Stomach (tissue), 9 donors: ENCODE measurements around the gene DIRAS1. TPM values are rescaled to one million over a fixed set of nuclear protein-coding genes. Genes with fewer than 3 reads are reported as not detected.

Experiments used
- DNase-seq, 2 donors: peaks; one replicate each; pipeline versions ENCODE4 v3.0.0 to v3.0.0-alpha.2; 2013 to 2019
- H3K27ac ChIP-seq, 5 donors: fragments of 200-600 bp in 4 of 5; sonication (generic) in 4 of 5; one replicate each; pipeline ENCODE4 v1.5.1; 2013 to 2019; ENCODE audit warnings: mild to moderate bottlenecking in 1 of 5, moderate library complexity in 1 of 5
- H3K27me3 ChIP-seq, 3 donors: fragments of 200-600 bp; sonication (generic); one replicate each; pipeline ENCODE4 v1.5.1; 2017 to 2019; ENCODE audit warnings: mixed run types in 1 of 3
- H3K36me3 ChIP-seq, 4 donors: fragments of 200-600 bp; sonication (generic); 1 replicate in 3 of 4; 2 replicates in 1 of 4; pipeline ENCODE4 v1.5.1; 2016 to 2019
- H3K4me1 ChIP-seq, 4 donors: fragments of 200-600 bp; sonication (generic); one replicate each; pipeline ENCODE4 v1.5.1; 2016 to 2019
- H3K4me3 ChIP-seq, 4 donors: fragments of 200-600 bp; sonication (generic) in 3 of 4; one replicate each; pipeline ENCODE4 v1.5.1; 2016 to 2019; ENCODE audit warnings: mild to moderate bottlenecking in 1 of 4
- H3K9me3 ChIP-seq, 4 donors: fragments of 200-600 bp; sonication (generic); one replicate each; pipeline ENCODE4 v1.5.1; 2016 to 2019
- CTCF ChIP-seq, 7 experiments: fragments of 450-650 bp in 4 of 7; fragments of 200-600 bp in 3 of 7; sonication (generic) in 3 of 7; IDR thresholded peaks; one replicate each; pipeline ENCODE4 v1.5.1; 2016 to 2019; ENCODE audit warnings: antibody characterized with exemption in 7 of 7, control low read depth in 2 of 7, mild to moderate bottlenecking in 1 of 7
- EP300 ChIP-seq: sonication (generic); formaldehyde crosslinking; IDR thresholded peaks from one replicate; pipeline ENCODE4 v1.6.1; 2017; ENCODE audit warnings: antibody characterized with exemption
- POLR2A ChIP-seq, 4 donors: fragments of 450-650 bp; IDR thresholded peaks; one replicate each; pipeline ENCODE4 v1.6.1; 2016; ENCODE audit warnings: antibody characterized with exemption in 4 of 4, control low read depth in 2 of 4, mild to moderate bottlenecking in 1 of 4, moderate library complexity in 1 of 4
- POLR2AphosphoS5 ChIP-seq, 3 donors: sonication (generic); formaldehyde crosslinking; IDR thresholded peaks; one replicate each; pipeline ENCODE4 v1.6.1; 2016; ENCODE audit warnings: antibody characterized with exemption in 3 of 3
- WGBS, 5 donors: extraction: QIAGEN DNeasy Blood & Tissue Kit in 3 of 5; methylation state at CpG; one replicate each; pipeline versions ENCODE4 v1.1.5 to v1.1.7; 2013 to 2018; 5-methylcytosine and 5-hydroxymethylcytosine counted together
- intact Hi-C: fragments of 100-400 bp; cut with DNase I; formaldehyde crosslinking; loops from one replicate; pipeline ENCODE4 v1.15.1; 2023; ENCODE audit warnings: low total_unique reads
- polyA plus RNA-seq, 3 donors: library from polyadenylated mRNA; stranded (reverse); fragments of 200-250 nt; gene quantifications; one replicate each; pipeline ENCODE4 v1.2.3, GENCODE V29; 2013
- total RNA-seq, 5 donors: library from RNA; depleted of rRNA; stranded (reverse); fragments of >200 nt; gene quantifications; one replicate each; pipeline versions ENCODE4 v1.1.0 to v1.2.3, GENCODE V29; 2014 to 2016
- donor health status: healthy with polysubstance abuse.
- donor health status: Bipolar disorder and iron deficiency.
- donor health status: healthy.

Gene DIRAS1
- total and polyA plus RNA-seq, 8 donors = 0.73 to 8.4 (median 2.1) TPM; not detected in 1

- H3K4me3 ChIP-seq = no peak overlapping the region
- no peaks in the 10 kb centered on the region for H3K36me3 ChIP-seq
- H3K4me1 ChIP-seq = peaks cover 25 to 53% (median 41%) of the 10 kb centered on the region in 4 donors
- TF ChIP-seq POLR2A (IDR thresholded peaks at IDR 0.05) (no peak), POLR2AphosphoS5 (IDR thresholded peaks at IDR 0.05) (no peak), EP300 (no peak), CTCF (IDR thresholded peaks at IDR 0.05) (no peak)
- intact Hi-C loops = no loop called here
- H3K27me3 ChIP-seq = peaks cover 5 to 90% (median 60%) of the 10 kb centered on the region in 3 donors
- H3K9me3 ChIP-seq = no peaks in the 10 kb centered on the region
- DNase-seq = peak in 1 of 2 donors; percentile 5
- WGBS, 5 donors = 51 to 81% (median 64%) methylated on average over 7 of the region's 7 CpGs
- peak overlapping the region in 2 of 5 donors; percentile 64 to 73 for H3K27ac ChIP-seq
Measured at GRCh38 chr19:2724148-2724557, 3.0 kb upstream of the DIRAS1 start.

GRCh38 chr19:2723747-2724146 is 2.6 kb upstream of the DIRAS1 start:
- intact Hi-C loops = no loop called here
- H3K9me3 ChIP-seq = no peaks in the 10 kb centered on the region
- H3K4me3 ChIP-seq = no peak overlapping the region
- no peaks in the 10 kb centered on the region for H3K36me3 ChIP-seq
- WGBS, 5 donors = 72 to 82% (median 78%) methylated on average over 12 to 14 of the region's 14 CpGs
- H3K27me3 ChIP-seq = peaks cover 5 to 91% (median 60%) of the 10 kb centered on the region in 3 donors
- H3K4me1 ChIP-seq = peaks cover 25 to 53% (median 41%) of the 10 kb centered on the region in 4 donors
- DNase-seq = no peak
- TF ChIP-seq POLR2AphosphoS5 (IDR thresholded peaks at IDR 0.05) = no peak
- no peak for TF ChIP-seq POLR2A (IDR thresholded peaks at IDR 0.05)
- TF ChIP-seq CTCF (IDR thresholded peaks at IDR 0.05) = no peak
- no peak for TF ChIP-seq EP300
- peak overlapping the region; percentile 12 to 73 (median 64) for H3K27ac ChIP-seq

GRCh38 chr19:2723345-2723715 is 2.2 kb upstream of the DIRAS1 start:
- intact Hi-C loops = no loop called here
- TF ChIP-seq POLR2AphosphoS5 (IDR thresholded peaks at IDR 0.05) (no peak), EP300 (no peak), POLR2A (IDR thresholded peaks at IDR 0.05) (no peak), CTCF (IDR thresholded peaks at IDR 0.05) (no peak)
- DNase-seq = no peak
- no peaks in the 10 kb centered on the region for H3K9me3 ChIP-seq
- WGBS, 5 donors = 44 to 72% (median 68%) methylated on average over 10 to 13 of the region's 13 CpGs; no CpG with 5 or more reads in 1 of the 5 donors
- peaks cover 5 to 90% (median 60%) of the 10 kb centered on the region in 3 donors for H3K27me3 ChIP-seq
- H3K27ac ChIP-seq = peak overlapping the region; percentile 12 to 73 (median 64)
- H3K36me3 ChIP-seq = no peaks in the 10 kb centered on the region
- peaks cover 25 to 53% (median 41%) of the 10 kb centered on the region in 4 donors for H3K4me1 ChIP-seq
- no peak overlapping the region for H3K4me3 ChIP-seq

GRCh38 chr19:2722541-2723344 is 1.6 kb upstream of the DIRAS1 start:
- Histone ChIP-seq H3K27ac (peak overlapping the region; percentile 12 to 73 (median 64)), H3K4me1 (peaks cover 25 to 53% (median 41%) of the 10 kb centered on the region in 4 donors), H3K27me3 (peaks cover 5 to 84% (median 56%) of the 10 kb centered on the region in 3 donors), H3K36me3 (no peaks in the 10 kb centered on the region), H3K9me3 (no peaks in the 10 kb centered on the region), H3K4me3 (peak overlapping the region in 1 of 4 donors; percentile 10)
- intact Hi-C loops = no loop called here
- 35 to 68% (median 38%) methylated on average over 9 to 28 of the region's 28 CpGs for WGBS, 5 donors
- DNase-seq = peak; percentile 78 to 81
- TF ChIP-seq POLR2AphosphoS5 (IDR thresholded peaks at IDR 0.05) = peak in 1 of 3 donors; percentile 8
- TF ChIP-seq POLR2A (IDR thresholded peaks at IDR 0.05) = no peak
- TF ChIP-seq EP300 = no peak
- TF ChIP-seq CTCF (IDR thresholded peaks at IDR 0.05) = no peak
